Dedifferentiated amniotic fluid mesenchymal stem cell (primary cell): ENCODE measurements around the gene PYGB.
"Not testable (repeated sequence)": the region's sequence is repeated elsewhere in the genome, so short reads cannot be mapped to it uniquely, and the experiment has no call there.

Experiments used
- DNase-seq: peaks from one replicate; pipeline ENCODE4 v3.0.0-alpha.2; 2016; ENCODE audit errors: extremely low spot score

Gene PYGB

GRCh38 chr20:25230166-25230831 is 17.6 kb upstream of the PYGB start:
- no peak for DNase-seq

GRCh38 chr20:25233016-25233772 is 14.7 kb upstream of the PYGB start:
- DNase-seq: peak; percentile 65

GRCh38 chr20:25234009-25234849 is 13.7 kb upstream of the PYGB start:
- not testable (repeated sequence) for DNase-seq

GRCh38 chr20:25236450-25237304 is 11.2 kb upstream of the PYGB start:
- DNase-seq: no peak

GRCh38 chr20:25237610-25238318 is 10.1 kb upstream of the PYGB start:
- peak; percentile 100 for DNase-seq

GRCh38 chr20:25238319-25239037 is 9.4 kb upstream of the PYGB start:
- DNase-seq: peak; percentile 63

- no peak for DNase-seq
These were observed 8.2 kb upstream of the PYGB start for GRCh38 chr20:25239387-25240370.

- not testable (repeated sequence) for DNase-seq
These were observed 6.8 kb upstream of the PYGB start for GRCh38 chr20:25240851-25241658.

- DNase-seq: not testable (repeated sequence)
These were observed 6.3 kb upstream of the PYGB start for GRCh38 chr20:25241659-25241955.

GRCh38 chr20:25242231-25242630 is 5.7 kb upstream of the PYGB start:
- DNase-seq: no peak

- no peak for DNase-seq
These were observed 4.4 kb upstream of the PYGB start for GRCh38 chr20:25243416-25243979.

- no peak for DNase-seq
These were observed 2.9 kb upstream of the PYGB start for GRCh38 chr20:25244976-25245375.

GRCh38 chr20:25245461-25245860 is 2.4 kb upstream of the PYGB start:
- DNase-seq: no peak

GRCh38 chr20:25246182-25246999 is 1.5 kb upstream of the PYGB start:
- DNase-seq: no peak

GRCh38 chr20:25247000-25247517 is 826 bp upstream of the PYGB start:
- peak; percentile 31 for DNase-seq

- DNase-seq: no peak
These were observed 348 bp upstream of the PYGB start for GRCh38 chr20:25247518-25247955.

- no peak for DNase-seq
These were observed 894 bp downstream of the PYGB start for GRCh38 chr20:25248786-25249172.
